WI38 (cell line): ENCODE data around the gene SETD2.

Source experiments
- H3K4me3 ChIP-seq: 2 replicates; pipeline ENCODE4 v1.5.1; 2011; ENCODE audit warnings: low read depth, mild to moderate bottlenecking, control low read depth, low read length
- CTCF ChIP-seq: IDR thresholded peaks from 2 replicates; pipeline ENCODE4 v1.5.1; 2012; ENCODE audit warnings: low read depth, mild to moderate bottlenecking, control low read depth, low read length

The SETD2 gene

GRCh38 chr3:47003461-47004368, 160.2 kb downstream of the SETD2 start:
- TF ChIP-seq CTCF: no peak
- no peak overlapping the region for H3K4me3 ChIP-seq

- TF ChIP-seq CTCF: no peak
- no peak overlapping the region for H3K4me3 ChIP-seq
Observed at GRCh38 chr3:47003056-47003410, 160.9 kb downstream of the SETD2 start.

- TF ChIP-seq CTCF: no peak
- no peak overlapping the region for H3K4me3 ChIP-seq
Observed at GRCh38 chr3:47002171-47003055, 161.5 kb downstream of the SETD2 start.

- TF ChIP-seq CTCF: no peak
- no peak overlapping the region for H3K4me3 ChIP-seq
Observed at GRCh38 chr3:47001731-47002170, 162.2 kb downstream of the SETD2 start.

GRCh38 chr3:47000922-47001730, 162.8 kb downstream of the SETD2 start:
- no peak for TF ChIP-seq CTCF
- H3K4me3 ChIP-seq: no peak overlapping the region

- H3K4me3 ChIP-seq: no peak overlapping the region
- no peak for TF ChIP-seq CTCF
Observed at GRCh38 chr3:47000198-47000815, 163.6 kb downstream of the SETD2 start.
